ENCODE measurements around the gene SERF2. TPM values are rescaled to one million over a fixed set of nuclear protein-coding genes. Genes with fewer than 3 reads are reported as not detected.
A peak's percentile ranks its signal among the peaks of the same experiment; 100 is the strongest.
"Not testable (repeated sequence)": the region's sequence is repeated elsewhere in the genome, so short reads cannot be mapped to it uniquely, and the experiment has no call there.

Gene SERF2
- total RNA-seq, 1 donor from 2014 or later: 539 TPM

DNA sequence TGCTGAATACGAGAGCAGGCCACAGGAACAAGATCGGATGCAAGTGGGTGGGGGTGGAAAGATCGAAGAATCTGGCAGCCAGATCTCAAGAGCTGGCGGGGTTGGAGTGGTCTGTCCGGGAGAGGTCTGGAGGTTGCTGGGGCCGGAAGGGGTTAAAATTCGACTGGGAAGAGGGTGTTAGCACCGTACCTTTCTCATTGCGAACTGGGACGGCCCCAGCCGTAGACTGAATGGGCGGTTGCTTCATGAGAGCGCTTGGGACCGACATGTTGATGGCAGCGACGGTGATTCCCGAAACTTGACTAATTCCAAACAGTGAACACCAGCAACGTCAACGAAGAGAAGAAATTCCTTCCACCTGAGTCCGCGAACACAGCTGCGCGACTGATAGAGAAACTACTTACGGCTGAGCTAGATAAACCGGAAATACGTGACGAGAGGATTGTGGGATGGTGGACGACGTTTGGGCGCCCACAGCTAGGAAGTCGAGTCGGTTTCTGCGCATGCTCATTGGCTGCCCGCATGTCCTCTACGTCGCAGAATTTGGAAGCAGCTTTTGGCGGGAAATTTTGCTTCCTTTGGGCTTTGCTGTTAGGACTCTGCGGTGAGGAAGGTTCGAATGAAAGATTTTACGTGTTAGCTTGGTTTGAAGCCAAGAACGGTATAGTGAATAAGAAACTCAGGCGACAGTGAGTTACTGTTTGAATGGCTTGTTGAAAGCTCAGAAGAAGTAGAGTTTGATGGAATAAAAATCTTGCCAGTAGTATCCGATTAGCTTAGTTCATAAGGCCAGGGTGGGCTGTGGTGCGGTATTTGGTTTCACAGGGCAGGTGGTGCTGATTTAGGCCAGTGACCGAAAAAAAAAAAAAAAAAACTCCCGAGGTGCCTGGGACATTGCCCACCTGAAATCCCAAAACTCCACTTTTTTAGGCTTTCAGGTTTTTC, 32.5 kb downstream of the SERF2 start, which contains the start of gene MFAP1:
TSS of gene MFAP1 (minus strand) at position 389 of the 945 bp plus-strand sequence. CDS start at position 268, 121 bp downstream.
- Mint-ChIP-seq H3K36me3 (peaks cover 4% of the 10 kb centered on the region), H3K9me3 (peaks cover 3% of the 10 kb centered on the region), H3K27me3 (ENCODE audit: low read depth) (no peaks in the 10 kb centered on the region), H3K4me3 (peak within 1 kb of the TSS; percentile 98), H3K27ac (peak within 1 kb of the TSS; percentile 99), H3K4me1 (peaks cover 22% of the 10 kb centered on the region)
- TF ChIP-seq, protein P1, sequence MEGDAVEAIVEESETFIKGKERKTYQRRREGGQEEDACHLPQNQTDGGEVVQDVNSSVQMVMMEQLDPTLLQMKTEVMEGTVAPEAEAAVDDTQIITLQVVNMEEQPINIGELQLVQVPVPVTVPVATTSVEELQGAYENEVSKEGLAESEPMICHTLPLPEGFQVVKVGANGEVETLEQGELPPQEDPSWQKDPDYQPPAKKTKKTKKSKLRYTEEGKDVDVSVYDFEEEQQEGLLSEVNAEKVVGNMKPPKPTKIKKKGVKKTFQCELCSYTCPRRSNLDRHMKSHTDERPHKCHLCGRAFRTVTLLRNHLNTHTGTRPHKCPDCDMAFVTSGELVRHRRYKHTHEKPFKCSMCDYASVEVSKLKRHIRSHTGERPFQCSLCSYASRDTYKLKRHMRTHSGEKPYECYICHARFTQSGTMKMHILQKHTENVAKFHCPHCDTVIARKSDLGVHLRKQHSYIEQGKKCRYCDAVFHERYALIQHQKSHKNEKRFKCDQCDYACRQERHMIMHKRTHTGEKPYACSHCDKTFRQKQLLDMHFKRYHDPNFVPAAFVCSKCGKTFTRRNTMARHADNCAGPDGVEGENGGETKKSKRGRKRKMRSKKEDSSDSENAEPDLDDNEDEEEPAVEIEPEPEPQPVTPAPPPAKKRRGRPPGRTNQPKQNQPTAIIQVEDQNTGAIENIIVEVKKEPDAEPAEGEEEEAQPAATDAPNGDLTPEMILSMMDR (IDR thresholded peaks at IDR 0.05; ENCODE audit: unreplicated experiment): no peak
- peak; percentile 73 to 82 for DNase-seq (ENCODE audit: low spot score in 2 of 2, unreplicated experiment in 2 of 2)

DNA sequence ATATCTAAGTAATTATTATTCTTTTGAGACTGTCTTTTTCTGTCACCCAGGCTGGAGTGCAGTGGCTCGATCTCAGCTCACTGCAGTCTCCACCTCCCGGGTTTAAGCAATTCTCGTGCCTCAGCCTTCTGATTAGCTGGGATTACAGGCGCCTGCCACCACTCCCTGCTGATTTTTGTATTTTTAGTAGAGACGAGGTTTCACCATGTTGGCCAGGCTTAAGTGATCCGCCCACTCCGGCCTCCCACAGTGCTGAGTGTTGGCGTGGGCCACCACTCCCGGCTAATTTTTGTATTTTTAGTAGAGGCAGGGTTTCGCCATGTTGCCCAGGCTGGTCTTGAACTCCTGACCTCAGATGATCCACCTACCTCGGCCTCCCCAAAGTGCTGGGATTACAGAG, 33.2 kb downstream of the SERF2 start:
- not testable (repeated sequence) for H3K9me3 Mint-ChIP-seq; DNase-seq (ENCODE audit: low spot score in 2 of 2, unreplicated experiment in 2 of 2); H3K4me3 Mint-ChIP-seq; H3K27ac Mint-ChIP-seq; H3K27me3 Mint-ChIP-seq (ENCODE audit: low read depth); H3K36me3 Mint-ChIP-seq
- peaks cover 22% of the 10 kb centered on the region for H3K4me1 Mint-ChIP-seq

DNA sequence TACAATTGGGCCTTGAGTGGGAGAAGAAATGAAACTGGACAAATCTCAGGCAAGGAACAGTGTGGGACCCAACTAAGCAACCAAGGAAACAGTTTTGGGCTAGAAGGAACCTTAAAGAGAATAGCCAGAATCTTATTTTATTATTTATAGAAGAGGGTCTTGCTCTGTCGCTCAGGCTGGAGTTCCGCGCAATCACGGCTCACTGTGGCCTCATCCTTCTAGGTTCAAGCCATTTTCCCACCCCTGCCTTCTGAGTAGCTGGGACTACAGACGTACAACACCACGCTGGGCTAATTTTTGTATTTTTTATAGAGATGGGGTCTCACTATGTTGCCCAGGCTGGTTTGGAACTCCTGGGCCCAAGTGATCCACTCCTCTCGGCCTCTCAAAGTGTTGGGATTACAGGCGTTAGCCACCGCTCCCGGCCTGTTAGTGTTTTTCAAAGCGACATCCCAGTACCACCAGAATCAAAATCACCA, 33.9 kb downstream of the SERF2 start:
- TF ChIP-seq, protein P1 (IDR thresholded peaks at IDR 0.05; ENCODE audit: unreplicated experiment): no peak
- no peak overlapping the region for H3K27ac Mint-ChIP-seq
- DNase-seq (ENCODE audit: low spot score in 2 of 2, unreplicated experiment in 2 of 2): no peak

DNA sequence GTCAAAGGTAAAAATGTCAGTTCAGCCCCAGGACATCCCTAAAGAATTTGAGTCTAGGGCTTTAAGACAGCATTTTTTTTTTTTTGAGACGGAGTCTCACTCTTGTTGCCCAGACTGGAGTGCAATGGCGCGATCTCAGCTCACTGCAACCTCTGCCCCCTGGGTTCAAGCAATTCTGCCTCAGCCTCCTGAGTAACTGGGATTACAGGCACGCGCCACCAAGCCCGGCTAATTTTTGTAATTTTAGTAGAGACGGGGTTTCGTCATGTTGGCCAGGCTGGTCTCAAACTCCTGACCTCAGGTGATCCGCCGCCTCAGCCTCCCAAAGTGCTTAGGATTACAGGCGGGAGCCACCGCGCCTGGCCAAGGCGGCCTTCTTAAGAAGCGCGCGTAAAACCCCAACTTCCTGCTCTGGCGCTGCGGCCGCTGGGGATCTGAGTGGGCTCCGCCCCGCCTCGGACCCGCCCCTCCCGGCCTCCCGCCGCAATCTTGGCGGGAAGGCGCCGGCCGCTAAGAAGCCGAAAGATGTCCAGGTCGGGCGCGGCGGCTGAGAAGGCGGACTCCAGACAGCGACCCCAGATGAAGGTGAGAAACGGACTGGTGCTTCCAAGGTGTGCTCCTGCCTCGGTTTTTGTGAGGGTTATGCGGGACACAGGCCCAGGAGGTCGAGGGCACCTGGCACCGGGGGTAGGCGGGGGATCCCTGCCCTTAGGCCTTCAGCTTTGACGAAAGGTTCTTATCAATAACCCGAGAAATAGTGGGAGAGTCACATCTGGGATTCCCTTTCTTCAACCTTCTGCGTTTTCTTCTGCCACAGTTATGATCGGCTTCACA, 34.6 kb downstream of the SERF2 start, which contains the start of gene WDR76:
TSS of gene WDR76 (plus strand) at position 495 of the 834 bp plus-strand sequence. CDS start at position 526, 31 bp downstream.
- Mint-ChIP-seq H3K36me3 (peaks cover 1% of the 10 kb centered on the region), H3K27ac (peak within 1 kb of the TSS; percentile 17), H3K27me3 (ENCODE audit: low read depth) (no peaks in the 10 kb centered on the region), H3K4me3 (peak within 1 kb of the TSS; percentile 66), H3K9me3 (peaks cover 3% of the 10 kb centered on the region), H3K4me1 (peaks cover 20% of the 10 kb centered on the region)
- TF ChIP-seq, protein P1 (IDR thresholded peaks at IDR 0.05; ENCODE audit: unreplicated experiment): no peak
- peak; percentile 58 to 67 for DNase-seq (ENCODE audit: low spot score in 2 of 2, unreplicated experiment in 2 of 2)

More for the DNA sequence above, 33.9 kb downstream of the SERF2 start:
- Mint-ChIP-seq H3K4me1 (peaks cover 22% of the 10 kb centered on the region), H3K27me3 (ENCODE audit: low read depth) (no peaks in the 10 kb centered on the region), H3K9me3 (peaks cover 3% of the 10 kb centered on the region), H3K36me3 (peaks cover 2% of the 10 kb centered on the region), H3K4me3 (peak overlapping the region; percentile 66)

DNA sequence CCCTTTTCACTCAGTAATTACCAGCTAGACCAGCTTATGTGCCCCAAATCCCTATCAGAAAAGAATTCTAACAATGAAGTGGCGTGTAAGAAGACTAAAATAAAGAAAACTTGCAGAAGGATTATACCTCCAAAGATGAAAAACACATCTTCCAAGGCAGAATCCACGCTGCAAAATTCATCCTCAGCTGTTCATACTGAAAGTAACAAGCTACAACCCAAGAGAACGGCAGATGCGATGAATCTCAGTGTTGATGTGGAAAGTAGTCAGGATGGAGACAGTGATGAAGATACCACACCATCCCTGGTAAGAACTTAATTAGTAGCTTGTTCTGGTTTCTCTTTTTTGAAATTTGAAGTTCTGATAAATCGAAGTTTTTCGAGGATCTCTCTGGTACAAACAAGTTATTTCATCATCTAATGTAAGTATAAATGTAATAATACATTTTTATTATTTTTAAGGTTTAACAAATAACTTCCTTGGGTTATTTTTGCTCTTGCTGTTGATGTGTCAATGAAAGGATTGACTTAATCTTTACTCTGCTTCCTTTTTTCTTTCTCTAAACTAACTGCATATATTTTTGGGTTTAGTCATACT, 36.0 kb downstream of the SERF2 start:
- no peak for DNase-seq (ENCODE audit: low spot score in 2 of 2, unreplicated experiment in 2 of 2)
- peak overlapping the region; percentile 66 for H3K4me3 Mint-ChIP-seq
- H3K27ac Mint-ChIP-seq: peak overlapping the region; percentile 15
- TF ChIP-seq, protein P1 (IDR thresholded peaks at IDR 0.05; ENCODE audit: unreplicated experiment): no peak
- no peaks in the 10 kb centered on the region for H3K27me3 Mint-ChIP-seq (ENCODE audit: low read depth)
- peaks cover 3% of the 10 kb centered on the region for H3K9me3 Mint-ChIP-seq
- H3K4me1 Mint-ChIP-seq: peaks cover 17% of the 10 kb centered on the region
- H3K36me3 Mint-ChIP-seq: no peaks in the 10 kb centered on the region

DNA sequence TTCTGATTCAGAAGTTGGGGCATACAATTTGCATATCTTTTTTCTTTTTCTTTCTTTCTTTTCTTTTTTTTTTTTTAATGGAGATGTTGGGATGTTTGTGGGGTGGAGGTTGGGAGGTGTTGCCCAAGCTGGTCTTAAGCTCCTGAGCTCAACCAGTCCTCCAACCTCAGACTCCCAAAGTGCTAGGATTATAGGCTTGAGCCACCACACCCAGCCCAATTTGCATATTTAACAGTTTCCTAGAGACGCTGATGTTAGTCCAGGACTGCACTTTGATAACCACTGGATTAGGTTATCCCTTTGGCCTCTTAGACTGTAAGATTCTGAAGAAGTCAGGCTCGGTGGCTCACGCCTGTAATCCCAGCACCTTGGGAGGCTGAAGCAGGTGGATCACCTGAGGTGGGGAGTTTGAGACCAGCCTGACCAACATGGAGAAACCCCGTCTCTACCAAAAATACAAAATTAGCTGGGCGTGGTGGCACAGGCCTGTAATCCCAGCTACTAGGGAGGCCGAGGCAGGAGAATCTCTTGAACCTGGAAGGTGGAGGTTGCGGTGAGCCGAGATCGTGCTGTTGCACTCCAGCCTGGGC, 37.9 kb downstream of the SERF2 start:
- DNase-seq (ENCODE audit: low spot score in 2 of 2, unreplicated experiment in 2 of 2); H3K4me1 Mint-ChIP-seq; H3K27ac Mint-ChIP-seq; H3K27me3 Mint-ChIP-seq (ENCODE audit: low read depth); H3K9me3 Mint-ChIP-seq; H3K36me3 Mint-ChIP-seq; H3K4me3 Mint-ChIP-seq: not testable (repeated sequence)

DNA sequence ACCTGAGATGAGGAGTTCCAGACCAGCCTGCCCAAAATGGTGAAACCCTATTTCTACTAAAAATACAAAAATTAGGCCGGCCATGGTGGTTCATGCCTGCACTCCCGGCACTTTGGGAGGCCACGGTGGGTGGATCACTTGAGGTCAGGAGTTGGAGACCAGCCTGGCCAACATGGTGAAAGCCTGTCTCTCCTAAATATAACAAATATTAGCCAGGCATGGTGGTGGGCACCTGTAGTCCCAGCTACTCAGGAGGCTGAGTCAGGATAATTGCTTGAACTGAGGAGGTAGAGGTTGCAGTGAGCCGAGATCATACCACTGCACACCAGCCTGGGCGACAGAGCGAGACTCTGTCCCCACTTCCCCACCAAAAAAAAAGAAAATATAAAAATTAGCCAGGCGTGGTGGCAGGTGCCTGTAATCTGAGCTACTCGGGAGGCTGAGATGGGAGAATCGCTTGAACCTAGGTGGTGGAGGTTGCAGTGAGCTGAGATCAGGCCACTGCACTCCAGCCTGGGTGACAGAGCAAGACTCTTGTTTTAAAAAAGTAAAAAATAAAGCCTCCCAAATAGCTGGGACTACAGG, 38.7 kb downstream of the SERF2 start:
- not testable (repeated sequence) for H3K27ac Mint-ChIP-seq; H3K36me3 Mint-ChIP-seq; H3K9me3 Mint-ChIP-seq; DNase-seq (ENCODE audit: low spot score in 2 of 2, unreplicated experiment in 2 of 2); H3K4me3 Mint-ChIP-seq; H3K27me3 Mint-ChIP-seq (ENCODE audit: low read depth); H3K4me1 Mint-ChIP-seq

DNA sequence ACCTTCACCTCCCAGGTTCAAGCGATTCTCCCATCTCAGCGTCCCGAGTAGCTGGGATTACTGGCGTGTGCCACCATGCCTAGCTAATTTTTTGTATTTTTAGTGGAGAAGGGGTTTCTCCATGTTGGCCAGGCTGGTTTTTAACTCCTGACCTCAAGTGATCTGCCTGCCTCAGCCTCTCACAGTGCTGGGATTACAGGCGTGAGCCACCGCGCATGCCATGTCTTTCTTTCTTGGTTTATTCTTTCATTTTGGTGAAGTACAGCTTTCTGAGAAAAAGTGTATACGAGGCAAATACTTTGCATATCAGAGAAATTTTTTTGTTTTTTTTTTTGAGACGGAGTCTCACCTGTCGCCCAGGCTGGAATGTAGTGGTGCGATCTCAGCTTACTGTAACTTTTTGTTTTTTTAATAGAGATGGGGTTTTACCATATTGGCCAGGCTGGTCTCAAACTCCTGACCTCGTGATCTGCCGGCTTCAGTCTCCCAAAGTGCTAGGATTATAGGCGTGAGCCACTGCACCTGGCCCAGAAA, 39.5 kb downstream of the SERF2 start:
- H3K36me3 Mint-ChIP-seq; DNase-seq (ENCODE audit: low spot score in 2 of 2, unreplicated experiment in 2 of 2); H3K4me3 Mint-ChIP-seq; H3K4me1 Mint-ChIP-seq; H3K27ac Mint-ChIP-seq; H3K9me3 Mint-ChIP-seq; H3K27me3 Mint-ChIP-seq (ENCODE audit: low read depth): not testable (repeated sequence)

Data from mesothelial cell of epicardium (in vitro differentiated cells).